ENCODE data around the gene FNIP2. TPM values are rescaled to one million over a fixed set of nuclear protein-coding genes. Genes with fewer than 3 reads are reported as not detected.

Gene FNIP2
- total and polyA plus RNA-seq, 9 of the 15 experiments (the other 6 are each of a cell fraction or from before 2014, with no cell fraction given): 1.7 to 15.5 (median 8.3) TPM

DNA sequence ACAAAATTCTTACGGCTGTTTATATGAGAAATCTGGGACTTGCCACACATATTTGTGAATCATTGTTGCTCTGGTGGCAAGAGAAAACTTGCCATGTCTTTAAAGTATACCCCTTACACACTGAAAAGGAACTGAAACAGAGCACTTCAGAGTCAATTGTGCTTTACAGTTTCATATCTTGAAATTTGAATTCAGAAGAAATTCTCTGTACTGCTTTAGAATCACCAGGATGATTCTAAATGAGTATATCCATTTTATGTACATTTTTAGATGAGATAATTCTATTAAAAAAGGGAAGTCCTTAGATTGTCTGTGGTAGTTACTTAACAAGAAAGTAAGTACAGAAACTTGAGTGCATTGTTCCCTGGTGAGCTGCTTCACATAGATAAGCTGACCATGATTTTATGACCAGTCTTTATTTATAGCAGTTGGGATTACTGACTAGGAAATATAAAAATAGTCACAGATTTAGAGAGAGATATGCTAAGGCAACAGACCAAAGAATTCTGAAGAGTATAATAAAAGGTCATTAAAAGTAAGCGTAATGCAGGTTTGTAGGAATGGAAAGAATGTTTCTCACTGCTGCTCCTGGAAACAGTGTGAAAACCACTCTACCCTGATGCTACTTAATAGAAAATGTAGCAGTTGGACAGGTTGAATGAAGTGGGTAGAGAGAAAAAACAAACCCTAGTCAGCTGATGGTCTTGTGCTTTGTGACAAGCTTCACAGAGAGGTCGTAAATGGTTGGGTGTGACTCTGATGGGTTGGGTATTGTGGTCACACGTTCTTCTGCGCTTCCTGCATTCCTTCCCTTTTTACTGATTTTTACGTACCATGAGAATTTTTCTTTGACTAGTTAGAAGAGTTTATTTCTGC lies 41.0 kb downstream of the FNIP2 start (continued):
- TF ChIP-seq CTCF (IDR thresholded peaks at IDR 0.05 in 2 of 3, conservative IDR thresholded peaks at IDR 0.05 in 1 of 3; ENCODE audit: insufficient read depth in 2 of 3, low read depth in 1 of 3, low read length in 3 of 3) (no peak), ZNF311 (CRISPR knock-in tag; IDR thresholded peaks at IDR 0.05) (no peak), RNF2 (IDR thresholded peaks at IDR 0.05) (peak; percentile 54; the same call in 1 of the 2 replicates), DNMT1 (IDR thresholded peaks at IDR 0.05) (no peak), ZNF436 (CRISPR knock-in tag; IDR thresholded peaks at IDR 0.05) (no peak), CHD2 (IDR thresholded peaks at IDR 0.05; ENCODE audit: low read depth, low read length) (no peak), ZC3H4 (CRISPR knock-in tag; IDR thresholded peaks at IDR 0.05; ENCODE audit: borderline replicate concordance) (no peak), PTTG1 (tag; IDR thresholded peaks at IDR 0.05; ENCODE audit: low read depth) (no peak), KDM4B (IDR thresholded peaks at IDR 0.05; ENCODE audit: borderline replicate concordance in 2 of 2, low read depth in 1 of 2) (no peak), MTA1 (IDR thresholded peaks at IDR 0.05; ENCODE audit: borderline replicate concordance) (0 out of 2 replicates have a peak, but pooled peaks have one; percentile 37), NFE2 (IDR thresholded peaks at IDR 0.05; ENCODE audit: low read depth) (no peak), TARDBP (IDR thresholded peaks at IDR 0.05) (no peak), HSF4 (CRISPR knock-in tag; IDR thresholded peaks at IDR 0.05; ENCODE audit: borderline replicate concordance) (no peak), ELF4 (CRISPR knock-in tag; IDR thresholded peaks at IDR 0.05) (no peak), CREM (IDR thresholded peaks at IDR 0.05; ENCODE audit: low read depth) (no peak), HLTF (IDR thresholded peaks at IDR 0.05) (no peak), ZNF785 (CRISPR knock-in tag; IDR thresholded peaks at IDR 0.05) (no peak), STAG1 (CRISPR knock-in tag; IDR thresholded peaks at IDR 0.05; ENCODE audit: borderline replicate concordance) (no peak)
- TF ChIP-seq, protein P1, sequence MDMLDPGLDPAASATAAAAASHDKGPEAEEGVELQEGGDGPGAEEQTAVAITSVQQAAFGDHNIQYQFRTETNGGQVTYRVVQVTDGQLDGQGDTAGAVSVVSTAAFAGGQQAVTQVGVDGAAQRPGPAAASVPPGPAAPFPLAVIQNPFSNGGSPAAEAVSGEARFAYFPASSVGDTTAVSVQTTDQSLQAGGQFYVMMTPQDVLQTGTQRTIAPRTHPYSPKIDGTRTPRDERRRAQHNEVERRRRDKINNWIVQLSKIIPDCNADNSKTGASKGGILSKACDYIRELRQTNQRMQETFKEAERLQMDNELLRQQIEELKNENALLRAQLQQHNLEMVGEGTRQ (CRISPR knock-in tag; IDR thresholded peaks at IDR 0.05): no peak

All from K562 (cell line).